Trophoblast cell (in vitro differentiated cells and primary cell): ENCODE results near the gene ALOX12.

Source experiments
- DNase-seq, 2 donors: peaks; one replicate each; pipeline ENCODE4 v3.0.0-alpha.2; 2016
- H2AFZ ChIP-seq: 2 replicates; pipeline ENCODE4 v1.6.1; 2013; ENCODE audit warnings: low read length, moderate library complexity, mild to moderate bottlenecking; ENCODE audit not compliant: insufficient read depth, poor library complexity
- H2AK5ac ChIP-seq: 2 replicates; pipeline ENCODE4 v1.6.1; 2013; ENCODE audit warnings: mild to moderate bottlenecking, low read length
- H2BK120ac ChIP-seq: 2 replicates; pipeline ENCODE4 v1.6.1; 2013; ENCODE audit warnings: low read length, mild to moderate bottlenecking, moderate library complexity; ENCODE audit not compliant: insufficient read depth, poor library complexity
- H2BK12ac ChIP-seq: 2 replicates; pipeline ENCODE4 v1.6.1; 2013; ENCODE audit warnings: mild to moderate bottlenecking, low read length, moderate library complexity
- H2BK5ac ChIP-seq: 2 replicates; pipeline ENCODE4 v1.6.1; 2013; ENCODE audit warnings: low read length, low read depth, moderate library complexity, mild to moderate bottlenecking; ENCODE audit not compliant: poor library complexity
- H3K14ac ChIP-seq: 2 replicates; pipeline ENCODE4 v1.6.1; 2013; ENCODE audit warnings: mild to moderate bottlenecking, low read length
- H3K18ac ChIP-seq: 2 replicates; pipeline ENCODE4 v1.6.1; 2013; ENCODE audit warnings: mild to moderate bottlenecking, low read length
- H3K23ac ChIP-seq: 2 replicates; pipeline ENCODE4 v1.6.1; 2013; ENCODE audit warnings: low read length
- H3K27ac ChIP-seq: 2 replicates; pipeline ENCODE4 v1.5.1; 2013; ENCODE audit warnings: low read depth, mild to moderate bottlenecking, inconsistent platforms, low read length, moderate library complexity
- H3K27me3 ChIP-seq: 2 replicates; pipeline ENCODE4 v1.6.1; 2013; ENCODE audit warnings: inconsistent platforms, mild to moderate bottlenecking, low read length, moderate library complexity; ENCODE audit not compliant: insufficient read depth
- H3K36me3 ChIP-seq, 2 experiments: 1 replicate in 1 of 2; 2 replicates in 1 of 2; pipeline ENCODE4 v1.6.1; 2013; ENCODE audit warnings: low read length in 2 of 2, mild to moderate bottlenecking in 2 of 2, moderate library complexity in 1 of 2; ENCODE audit not compliant: insufficient read depth in 2 of 2, control insufficient read depth in 1 of 2
- H3K4ac ChIP-seq: 2 replicates; pipeline ENCODE4 v1.6.1; 2013; ENCODE audit warnings: low read depth, mild to moderate bottlenecking, low read length, moderate library complexity
- H3K4me1 ChIP-seq, 2 experiments: 1 replicate in 1 of 2; 2 replicates in 1 of 2; pipeline ENCODE4 v1.6.1; 2013; ENCODE audit warnings: low read length in 2 of 2, mild to moderate bottlenecking in 2 of 2, moderate library complexity in 1 of 2; ENCODE audit not compliant: insufficient read depth in 2 of 2, control insufficient read depth in 1 of 2
- H3K4me2 ChIP-seq: 2 replicates; pipeline ENCODE4 v1.6.1; 2013; ENCODE audit warnings: inconsistent platforms, mild to moderate bottlenecking, low read length, moderate library complexity
- H3K4me3 ChIP-seq: 2 replicates; pipeline ENCODE4 v1.5.1; 2013; ENCODE audit warnings: mild to moderate bottlenecking, low read depth, low read length, inconsistent platforms
- H3K79me1 ChIP-seq: one replicate; pipeline ENCODE4 v1.6.1; 2013; ENCODE audit warnings: low read length
- H3K79me2 ChIP-seq: 2 replicates; pipeline ENCODE4 v1.6.1; 2013; ENCODE audit warnings: low read length, mild to moderate bottlenecking; ENCODE audit not compliant: control insufficient read depth, insufficient read depth, poor library complexity
- H3K9ac ChIP-seq: 2 replicates; pipeline ENCODE4 v1.6.1; 2013; ENCODE audit warnings: mild to moderate bottlenecking, low read length
- H3K9me3 ChIP-seq: 2 replicates; pipeline ENCODE4 v1.6.1; 2013; ENCODE audit warnings: low read depth, mild to moderate bottlenecking, control low read depth, inconsistent platforms, low read length; ENCODE audit not compliant: insufficient read depth
- H4K12ac ChIP-seq: 2 replicates; pipeline ENCODE4 v1.6.1; 2013; ENCODE audit warnings: low read depth, mild to moderate bottlenecking, low read length, moderate library complexity
- H4K8ac ChIP-seq: 2 replicates; pipeline ENCODE4 v1.6.1; 2013; ENCODE audit warnings: low read depth, mild to moderate bottlenecking, low read length, moderate library complexity
- H4K91ac ChIP-seq: one replicate; pipeline ENCODE4 v1.6.1; 2013; ENCODE audit warnings: low read depth, mild to moderate bottlenecking, low read length, moderate library complexity
- WGBS: extraction: QIAGEN DNeasy Blood & Tissue Kit; methylation state at CpG from one replicate; pipeline ENCODE4 v1.1.7; 2013; ENCODE audit warnings: missing lambda C conversion rate; ENCODE audit not compliant: insufficient read length, insufficient coverage; ENCODE audit errors: extremely low coverage; 5-methylcytosine and 5-hydroxymethylcytosine counted together

Gene ALOX12

DNA sequence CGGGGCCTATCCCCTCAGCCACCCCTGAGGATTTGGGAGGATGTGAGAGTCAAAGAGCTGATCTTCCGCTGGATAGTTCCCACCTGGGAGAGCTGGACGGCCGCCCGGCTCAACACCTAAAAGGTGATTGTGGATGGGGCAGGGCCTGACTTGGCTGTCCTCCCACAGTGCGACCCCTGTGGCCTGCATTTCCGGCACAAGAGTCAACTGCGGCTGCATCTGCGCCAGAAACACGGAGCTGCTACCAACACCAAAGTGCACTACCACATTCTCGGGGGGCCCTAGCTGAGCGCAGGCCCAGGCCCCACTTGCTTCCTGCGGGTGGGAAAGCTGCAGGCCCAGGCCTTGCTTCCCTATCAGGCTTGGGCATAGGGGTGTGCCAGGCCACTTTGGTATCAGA, 31.5 kb downstream of the ALOX12 start:
- Histone ChIP-seq H3K9me3 (peaks cover 6% of the 10 kb centered on the region), H3K27ac (no peak overlapping the region), H2BK12ac (no peak overlapping the region), H3K9ac (no peak overlapping the region), H2BK5ac (no peak overlapping the region), H3K27me3 (peaks cover 11% of the 10 kb centered on the region), H3K14ac (no peak overlapping the region), H3K18ac (no peak overlapping the region), H3K36me3 (no peaks in the 10 kb centered on the region), H4K12ac (no peak overlapping the region), H3K4me2 (no peak overlapping the region), H4K91ac (no peak overlapping the region), H2BK120ac (no peak overlapping the region), H3K4ac (no peak overlapping the region), H3K4me3 (no peak overlapping the region), H3K4me1 (peaks cover 7 to 8% of the 10 kb centered on the region in 2 experiments), H3K23ac (no peak overlapping the region), H2AFZ (no peak overlapping the region), H2AK5ac (no peak overlapping the region), H3K79me1 (no peaks in the 10 kb centered on the region), H3K79me2 (no peaks in the 10 kb centered on the region), H4K8ac (no peak overlapping the region)
- WGBS: no CpG with 5 or more reads among the region's 13 CpGs
- no peak for DNase-seq

DNA sequence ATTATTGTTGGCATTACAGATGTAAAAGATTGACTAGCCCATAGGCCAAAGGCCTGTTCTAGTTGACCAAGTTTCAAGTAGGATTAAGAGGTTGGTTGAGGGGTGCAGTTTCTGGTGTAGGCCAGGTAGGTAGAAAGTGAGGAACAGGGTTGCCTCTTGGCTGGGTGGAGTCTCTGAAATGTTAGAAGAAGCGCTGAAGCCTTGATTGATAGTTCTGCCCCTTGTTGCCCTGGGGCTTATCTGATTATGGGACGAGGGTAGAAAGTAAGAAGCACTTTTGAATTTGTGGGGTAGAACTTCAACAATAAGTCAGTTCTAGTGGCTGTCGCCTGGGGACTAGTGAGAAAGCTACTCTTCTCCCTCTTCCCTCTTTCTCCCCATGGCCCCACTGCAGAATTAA, 33.2 kb downstream of the ALOX12 start:
- no CpG with 5 or more reads among the region's 3 CpGs for WGBS
- no peak overlapping the region for H4K12ac ChIP-seq
- H3K14ac ChIP-seq: no peak overlapping the region

DNA sequence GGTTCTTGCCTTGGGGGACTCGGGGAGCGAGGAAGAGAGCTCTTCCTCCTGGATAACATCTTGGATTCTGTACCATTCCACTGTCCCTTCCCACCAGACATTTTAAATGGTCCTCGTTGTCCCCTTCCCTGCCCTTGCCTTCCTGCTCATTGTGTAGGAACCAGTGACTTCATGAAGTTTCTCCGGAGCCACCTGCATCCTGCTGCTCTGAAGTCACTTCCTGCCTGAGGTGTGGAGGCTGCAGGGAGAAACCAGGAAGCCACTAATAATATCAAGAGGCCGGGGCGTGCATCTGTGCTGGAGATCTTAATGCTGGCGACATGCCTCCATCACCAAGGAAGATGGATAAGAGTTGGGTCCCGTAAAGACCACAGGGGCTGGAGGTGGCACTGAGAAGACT, 33.8 kb downstream of the ALOX12 start:
- H3K36me3 ChIP-seq: no peaks in the 10 kb centered on the region
- H3K4ac ChIP-seq: no peak overlapping the region
- no peak overlapping the region for H3K14ac ChIP-seq
- no peak overlapping the region for H3K18ac ChIP-seq
- no peak overlapping the region for H2AFZ ChIP-seq
- H3K27me3 ChIP-seq: no peaks in the 10 kb centered on the region
- no peak overlapping the region for H4K12ac ChIP-seq
- H3K4me2 ChIP-seq: no peak overlapping the region
- no peak overlapping the region for H4K8ac ChIP-seq
- no peak overlapping the region for H2BK120ac ChIP-seq
- no peak overlapping the region for H3K4me3 ChIP-seq
- H3K9me3 ChIP-seq: no peaks in the 10 kb centered on the region
- no peak overlapping the region for H3K27ac ChIP-seq
- H2BK12ac ChIP-seq: no peak overlapping the region
- DNase-seq: no peak
- no peaks in the 10 kb centered on the region for H3K79me2 ChIP-seq
- no peak overlapping the region for H4K91ac ChIP-seq
- no peaks in the 10 kb centered on the region for H3K4me1 ChIP-seq
- H2BK5ac ChIP-seq: no peak overlapping the region
- no peak overlapping the region for H3K9ac ChIP-seq
- no peak overlapping the region for H3K23ac ChIP-seq
- no CpG with 5 or more reads among the region's 8 CpGs for WGBS
- H2AK5ac ChIP-seq: no peak overlapping the region
- H3K79me1 ChIP-seq: no peaks in the 10 kb centered on the region

More for the DNA sequence above, 33.2 kb downstream of the ALOX12 start:
- Histone ChIP-seq H3K79me2 (no peaks in the 10 kb centered on the region), H2AFZ (no peak overlapping the region), H4K91ac (no peak overlapping the region), H2BK12ac (no peak overlapping the region), H3K4ac (no peak overlapping the region), H3K27ac (no peak overlapping the region), H3K9ac (no peak overlapping the region), H3K27me3 (no peaks in the 10 kb centered on the region), H2BK5ac (no peak overlapping the region), H3K18ac (no peak overlapping the region), H2AK5ac (no peak overlapping the region), H3K23ac (no peak overlapping the region), H3K4me1 (no peaks in the 10 kb centered on the region), H4K8ac (no peak overlapping the region), H3K4me2 (no peak overlapping the region), H3K36me3 (no peaks in the 10 kb centered on the region), H2BK120ac (no peak overlapping the region), H3K4me3 (no peak overlapping the region), H3K9me3 (peaks cover under 1% of the 10 kb centered on the region), H3K79me1 (no peaks in the 10 kb centered on the region)
- DNase-seq: no peak

DNA sequence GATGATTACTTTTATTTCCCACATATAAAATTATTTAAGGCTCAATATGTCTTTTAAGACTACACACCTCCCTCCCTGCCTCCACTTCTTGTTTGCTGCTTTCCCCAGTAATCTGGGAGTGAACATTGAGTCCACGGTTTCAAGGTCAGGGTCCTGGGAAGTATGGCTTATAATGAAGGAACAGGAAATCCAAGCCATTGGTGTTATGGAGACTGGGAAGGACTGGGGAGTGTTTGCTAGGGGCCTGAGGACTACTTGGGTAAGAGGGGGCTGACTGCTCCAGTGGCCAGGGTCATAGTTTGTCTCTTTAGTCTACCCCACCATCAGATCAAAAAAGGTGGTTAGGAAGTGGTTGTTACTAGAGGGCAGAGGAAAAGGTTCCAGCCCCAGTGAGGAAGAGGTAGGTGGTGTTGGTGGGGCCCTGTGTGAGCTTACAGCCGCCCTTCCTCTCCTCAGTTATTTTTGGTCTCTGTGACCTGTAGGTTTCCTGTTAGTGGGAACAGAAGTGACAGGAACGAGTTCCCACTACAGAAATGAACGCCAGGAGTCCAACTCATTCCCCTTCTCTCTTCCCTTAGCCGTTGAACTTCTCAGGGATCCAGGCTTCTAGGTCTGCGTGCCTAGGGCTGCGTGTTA, 39.2 kb downstream of the ALOX12 start:
- Histone ChIP-seq H3K4me3 (peak overlapping the region; percentile 74), H3K36me3 (peaks cover 2 to 3% of the 10 kb centered on the region in 2 experiments), H2AFZ (peak overlapping the region; percentile 55), H3K4me1 (peaks cover 9 to 12% of the 10 kb centered on the region in 2 experiments), H3K4me2 (peak overlapping the region; percentile 87), H2BK12ac (no peak overlapping the region), H3K9ac (no peak overlapping the region), H3K4ac (peak overlapping the region; percentile 5), H3K27me3 (no peaks in the 10 kb centered on the region), H2BK5ac (no peak overlapping the region), H3K14ac (peak overlapping the region; percentile 21), H3K79me2 (peaks cover 8% of the 10 kb centered on the region), H4K91ac (peak overlapping the region; percentile 33), H3K18ac (no peak overlapping the region), H3K79me1 (peaks cover 12% of the 10 kb centered on the region), H2BK120ac (peak overlapping the region; percentile 5), H4K8ac (peak overlapping the region; percentile 85), H2AK5ac (peak overlapping the region; percentile 49), H3K27ac (no peak overlapping the region), H4K12ac (peak overlapping the region; percentile 51), H3K9me3 (no peaks in the 10 kb centered on the region), H3K23ac (no peak overlapping the region)
- DNase-seq: no peak
- WGBS: no CpG with 5 or more reads among the region's 7 CpGs
